Esophagus muscularis mucosa (tissue), 4 donors: ENCODE measurements around the gene USP48. TPM values are rescaled to one million over a fixed set of nuclear protein-coding genes. Genes with fewer than 3 reads are reported as not detected.

ENCODE experiments used
- DNase-seq: peaks from one replicate; pipeline ENCODE4 v3.0.0-alpha.2; 2017; ENCODE audit errors: extremely low spot score
- H3K27ac ChIP-seq, 4 donors: fragments of 200-600 bp; sonication (generic); replicated peaks in 1 of 4; 1 replicate in 3 of 4; 2 replicates in 1 of 4; pipeline ENCODE4 v1.5.1; 2016 to 2019; ENCODE audit warnings: mild to moderate bottlenecking in 1 of 4
- H3K27me3 ChIP-seq, 4 donors: fragments of 200-600 bp; sonication (generic); one replicate each; pipeline versions ENCODE4 v1.5.1 to v1.6.0; 2016 to 2019
- H3K36me3 ChIP-seq, 4 donors: fragments of 200-600 bp; sonication (generic); one replicate each; pipeline ENCODE4 v1.5.1; 2016 to 2019
- H3K4me1 ChIP-seq, 4 donors: fragments of 200-600 bp; sonication (generic); one replicate each; pipeline ENCODE4 v1.5.1; 2016 to 2019
- H3K4me3 ChIP-seq, 4 donors: fragments of 200-600 bp; sonication (generic); 1 replicate in 2 of 4; 2 replicates in 2 of 4; pipeline ENCODE4 v1.5.1; 2016 to 2019; ENCODE audit warnings: mild to moderate bottlenecking in 4 of 4, moderate library complexity in 1 of 4
- H3K9me3 ChIP-seq, 4 donors: fragments of 200-600 bp; sonication (generic); 1 replicate in 3 of 4; 2 replicates in 1 of 4; pipeline ENCODE4 v1.5.1; 2016 to 2019
- CTCF ChIP-seq, 3 experiments: fragments of 200-600 bp in 2 of 3; fragments of 450-650 bp in 1 of 3; sonication (generic) in 2 of 3; IDR thresholded peaks; one replicate each; pipeline ENCODE4 v1.5.1; 2017 to 2019; ENCODE audit warnings: antibody characterized with exemption in 3 of 3, mild to moderate bottlenecking in 2 of 3, moderate library complexity in 1 of 3
- EP300 ChIP-seq: sonication (generic); formaldehyde crosslinking; IDR thresholded peaks from one replicate; pipeline ENCODE4 v1.6.1; 2017; ENCODE audit warnings: antibody characterized with exemption
- POLR2A ChIP-seq: fragments of 450-650 bp; IDR thresholded peaks from one replicate; pipeline ENCODE4 v1.6.1; 2017; ENCODE audit warnings: antibody characterized with exemption, moderate library complexity, mild to moderate bottlenecking, low read depth
- POLR2AphosphoS5 ChIP-seq, 2 donors: sonication (generic); formaldehyde crosslinking; IDR thresholded peaks; one replicate each; pipeline ENCODE4 v1.6.1; 2017; ENCODE audit warnings: antibody characterized with exemption in 2 of 2
- WGBS: methylation state at CpG from one replicate; pipeline ENCODE4 v1.1.5; 2018; 5-methylcytosine and 5-hydroxymethylcytosine counted together
- intact Hi-C: fragments of 100-400 bp; cut with DNase I; formaldehyde crosslinking; loops from one replicate; pipeline ENCODE4 v1.15.1; 2023
- total RNA-seq, 4 donors: library from RNA; depleted of rRNA; stranded (reverse); fragments of >200 nt; gene quantifications; one replicate each; pipeline versions ENCODE4 v1.1.0 to v1.2.1, GENCODE V29; 2016

USP48 gene
- total RNA-seq, 4 donors from 2014 or later = 29.3 to 46.5 (median 37.7) TPM

- intact Hi-C loops = no loop called here
- DNase-seq = no peak
- Histone ChIP-seq H3K4me1 (no peaks in the 10 kb centered on the region), H3K27me3 (peaks cover 0 to 82% (median 0%) of the 10 kb centered on the region in 4 donors), H3K27ac (no peak overlapping the region), H3K36me3 (no peaks in the 10 kb centered on the region), H3K4me3 (no peak overlapping the region), H3K9me3 (no peaks in the 10 kb centered on the region)
- TF ChIP-seq POLR2AphosphoS5 (IDR thresholded peaks at IDR 0.05) (no peak), EP300 (no peak), POLR2A (no peak), CTCF (IDR thresholded peaks at IDR 0.05) (no peak)
- WGBS = 54% methylated on average over 10 of the region's 13 CpGs
Measured at GRCh38 chr1:21630571-21631343, 152.2 kb downstream of the USP48 start.

- Histone ChIP-seq H3K9me3 (no peaks in the 10 kb centered on the region), H3K27me3 (peaks cover 0 to 80% (median 0%) of the 10 kb centered on the region in 4 donors), H3K4me1 (no peaks in the 10 kb centered on the region), H3K36me3 (no peaks in the 10 kb centered on the region), H3K4me3 (no peak overlapping the region), H3K27ac (no peak overlapping the region)
- DNase-seq = no peak
- 95% methylated on average over 4 of the region's 4 CpGs for WGBS
- TF ChIP-seq CTCF (IDR thresholded peaks at IDR 0.05) (no peak), POLR2AphosphoS5 (IDR thresholded peaks at IDR 0.05) (no peak), EP300 (no peak), POLR2A (no peak)
- intact Hi-C loops = no loop called here
Measured at GRCh38 chr1:21629971-21630370, 153.0 kb downstream of the USP48 start.

- TF ChIP-seq POLR2A (no peak), CTCF (IDR thresholded peaks at IDR 0.05) (no peak)
- Histone ChIP-seq H3K4me1 (no peaks in the 10 kb centered on the region), H3K27me3 (peaks cover 0 to 80% (median 0%) of the 10 kb centered on the region in 4 donors), H3K9me3 (no peaks in the 10 kb centered on the region), H3K27ac (no peak overlapping the region), H3K4me3 (no peak overlapping the region), H3K36me3 (no peaks in the 10 kb centered on the region)
- DNase-seq = no peak
- whole genome bisulfite sequencing = 72% methylated on average over 7 of the region's 7 CpGs
- intact Hi-C loops = no loop called here
Measured at GRCh38 chr1:21628798-21629393, 154.1 kb downstream of the USP48 start.

Other genes with a start within 250 kb of the USP48 start
- gene RAP1GAP, start 113.8 kb downstream of the USP48 start, total RNA-seq = under 1 TPM; 0.33 to 0.83 (median 0.56) TPM
- not detected for gene LDLRAD2, start 29.1 kb upstream of the USP48 start, total RNA-seq
- gene HSPG2, start 154.2 kb upstream of the USP48 start, total RNA-seq = 1,000 to 10,000 TPM in 1 of 4 donors, 100 to 1,000 TPM in 3; 414 to 1,199 (median 595) TPM
- gene CELA3B, start 193.9 kb upstream of the USP48 start, total RNA-seq = not detected
- not detected for gene CELA3A, start 218.5 kb upstream of the USP48 start, total RNA-seq